ENCODE data around the gene GDAP1L1. TPM values are rescaled to one million over a fixed set of nuclear protein-coding genes. Genes with fewer than 3 reads are reported as not detected.
"Not testable (repeated sequence)": the region's sequence is repeated elsewhere in the genome, so short reads cannot be mapped to it uniquely, and the experiment has no call there.

The GDAP1L1 gene
- polyA plus RNA-seq, 1 of the 3 experiments (the other 2 are of a cell fraction), result 0.30 TPM

DNA sequence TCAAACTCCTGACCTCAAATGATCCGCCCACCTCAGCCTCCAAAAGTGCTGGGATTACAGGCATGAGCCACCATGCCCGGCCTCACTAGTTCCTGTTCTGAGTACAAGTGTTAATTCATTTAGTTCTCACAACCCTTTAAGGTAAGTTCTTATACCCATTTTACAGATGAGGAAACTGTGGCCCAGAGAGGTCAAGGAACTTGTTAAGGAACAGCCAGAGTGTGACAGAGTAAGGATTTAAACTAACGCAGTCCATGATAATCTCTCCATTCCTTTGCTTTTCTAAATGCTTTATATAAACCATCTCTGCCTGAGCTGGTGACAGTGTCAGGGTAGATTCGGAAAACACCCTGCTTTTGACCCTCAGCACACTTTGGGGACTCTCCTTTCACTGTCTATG lies 50.6 kb downstream of the GDAP1L1 start:
- 80% methylated on average over 4 of the region's 4 CpGs for WGBS (ENCODE audit: low lambda C conversion rate)
- Histone ChIP-seq H3K4me2 (no peak overlapping the region), H3K9ac (no peak overlapping the region), H3K9me3 (no peaks in the 10 kb centered on the region), H3K4me1 (ENCODE audit: control insufficient read depth in 1 of 2, insufficient read depth in 2 of 2, low read depth in 1 of 2, low read length in 1 of 2) (no peaks in the 10 kb centered on the region), H3K36me3 (replicated peaks in 1 of 2; ENCODE audit: control insufficient read depth in 1 of 2, insufficient read depth in 2 of 2, low read length in 1 of 2) (no peaks in the 10 kb centered on the region), H3K27me3 (ENCODE audit: insufficient read depth) (no peaks in the 10 kb centered on the region), H3K9me2 (no peaks in the 10 kb centered on the region), H3F3A (replicated peaks; ENCODE audit: insufficient read depth) (no peaks in the 10 kb centered on the region), H3K27ac (ENCODE audit: low read depth in 2 of 2, low read length in 1 of 2) (no peak overlapping the region), H2AFZ (ENCODE audit: low read depth) (no peak overlapping the region), H3K79me2 (ENCODE audit: insufficient read depth) (no peaks in the 10 kb centered on the region), H3K4me3 (ENCODE audit: low read depth in 2 of 2, low read length in 1 of 2) (no peak overlapping the region), H4K20me1 (ENCODE audit: insufficient read depth) (no peaks in the 10 kb centered on the region)
- POLR2A ChIA-PET, result no interaction called here
- no peak for DNase-seq
- TF ChIP-seq USF2 (IDR thresholded peaks at IDR 0.05; ENCODE audit: borderline replicate concordance, low read depth, low read length) (no peak), POLR2AphosphoS5 (IDR thresholded peaks at IDR 0.05; ENCODE audit: low read depth, low read length) (no peak), TAF1 (IDR thresholded peaks at IDR 0.05; ENCODE audit: borderline replicate concordance, low read depth, low read length) (no peak), CHD2 (IDR thresholded peaks at IDR 0.05; ENCODE audit: low read length, partially characterized antibody) (no peak), GABPA (IDR thresholded peaks at IDR 0.05; ENCODE audit: low read depth) (no peak), NRF1 (IDR thresholded peaks at IDR 0.05; ENCODE audit: low read depth, low read length) (no peak), NFIC (IDR thresholded peaks at IDR 0.05; ENCODE audit: borderline replicate concordance) (no peak), ELF1 (IDR thresholded peaks at IDR 0.05) (no peak), SMC3 (IDR thresholded peaks at IDR 0.05; ENCODE audit: low read depth, low read length) (no peak), YY1 (IDR thresholded peaks at IDR 0.05; ENCODE audit: low read depth) (no peak), IRF3 (IDR thresholded peaks at IDR 0.05; ENCODE audit: low read depth, low read length) (no peak), REST (IDR thresholded peaks at IDR 0.05; ENCODE audit: low read depth, low read length) (no peak)
- TF ChIP-seq, protein P1, sequence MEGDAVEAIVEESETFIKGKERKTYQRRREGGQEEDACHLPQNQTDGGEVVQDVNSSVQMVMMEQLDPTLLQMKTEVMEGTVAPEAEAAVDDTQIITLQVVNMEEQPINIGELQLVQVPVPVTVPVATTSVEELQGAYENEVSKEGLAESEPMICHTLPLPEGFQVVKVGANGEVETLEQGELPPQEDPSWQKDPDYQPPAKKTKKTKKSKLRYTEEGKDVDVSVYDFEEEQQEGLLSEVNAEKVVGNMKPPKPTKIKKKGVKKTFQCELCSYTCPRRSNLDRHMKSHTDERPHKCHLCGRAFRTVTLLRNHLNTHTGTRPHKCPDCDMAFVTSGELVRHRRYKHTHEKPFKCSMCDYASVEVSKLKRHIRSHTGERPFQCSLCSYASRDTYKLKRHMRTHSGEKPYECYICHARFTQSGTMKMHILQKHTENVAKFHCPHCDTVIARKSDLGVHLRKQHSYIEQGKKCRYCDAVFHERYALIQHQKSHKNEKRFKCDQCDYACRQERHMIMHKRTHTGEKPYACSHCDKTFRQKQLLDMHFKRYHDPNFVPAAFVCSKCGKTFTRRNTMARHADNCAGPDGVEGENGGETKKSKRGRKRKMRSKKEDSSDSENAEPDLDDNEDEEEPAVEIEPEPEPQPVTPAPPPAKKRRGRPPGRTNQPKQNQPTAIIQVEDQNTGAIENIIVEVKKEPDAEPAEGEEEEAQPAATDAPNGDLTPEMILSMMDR (IDR thresholded peaks at IDR 0.05), result no peak
- TF ChIP-seq, protein P2, sequence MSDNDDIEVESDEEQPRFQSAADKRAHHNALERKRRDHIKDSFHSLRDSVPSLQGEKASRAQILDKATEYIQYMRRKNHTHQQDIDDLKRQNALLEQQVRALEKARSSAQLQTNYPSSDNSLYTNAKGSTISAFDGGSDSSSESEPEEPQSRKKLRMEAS (IDR thresholded peaks at IDR 0.05; ENCODE audit: low read depth), result no peak
- CTCF ChIA-PET, result interaction anchor here (1.7 kb wide), 1 partner anchor 13 kb away, joined by 7 read pairs; the partner anchor contains the start of gene FITM2

- H4K20me1 ChIP-seq (ENCODE audit: insufficient read depth); POLR2A ChIA-PET: not testable (repeated sequence)
These were observed 52.0 kb downstream of the GDAP1L1 start for GRCh38 chr20:44299011-44299535.

More at GRCh38 chr20:44299011-44299535, 52.0 kb downstream of the GDAP1L1 start:
- H3K27me3 ChIP-seq (ENCODE audit: insufficient read depth); H2AFZ ChIP-seq (ENCODE audit: low read depth); H3K9me2 ChIP-seq; H3K79me2 ChIP-seq (ENCODE audit: insufficient read depth); H3K27ac ChIP-seq (ENCODE audit: low read depth in 2 of 2, low read length in 1 of 2); H3K36me3 ChIP-seq (replicated peaks in 1 of 2; ENCODE audit: control insufficient read depth in 1 of 2, insufficient read depth in 2 of 2, low read length in 1 of 2); DNase-seq; H3K4me1 ChIP-seq (ENCODE audit: control insufficient read depth in 1 of 2, insufficient read depth in 2 of 2, low read depth in 1 of 2, low read length in 1 of 2); H3K4me2 ChIP-seq; H3K9ac ChIP-seq; H3K9me3 ChIP-seq; H3F3A ChIP-seq (replicated peaks; ENCODE audit: insufficient read depth); H3K4me3 ChIP-seq (ENCODE audit: low read depth in 2 of 2, low read length in 1 of 2): not testable (repeated sequence)
- CTCF ChIA-PET, result interaction anchor here (1.7 kb wide), 1 partner anchor 12 kb away, joined by 7 read pairs; the partner anchor contains the start of gene FITM2
- WGBS (ENCODE audit: low lambda C conversion rate), result 97% methylated on average over 20 of the region's 42 CpGs

Measured in SK-N-SH (cell line).